Stomach (tissue), 9 donors: ENCODE measurements around the gene MRPL53. TPM values are rescaled to one million over a fixed set of nuclear protein-coding genes. Genes with fewer than 3 reads are reported as not detected.

ENCODE experiments used
- DNase-seq, 2 donors: peaks; one replicate each; pipeline versions ENCODE4 v3.0.0 to v3.0.0-alpha.2; 2013 to 2019
- H3K27ac ChIP-seq, 5 donors: fragments of 200-600 bp in 4 of 5; sonication (generic) in 4 of 5; one replicate each; pipeline ENCODE4 v1.5.1; 2013 to 2019; ENCODE audit warnings: mild to moderate bottlenecking in 1 of 5, moderate library complexity in 1 of 5
- H3K27me3 ChIP-seq, 3 donors: fragments of 200-600 bp; sonication (generic); one replicate each; pipeline ENCODE4 v1.5.1; 2017 to 2019; ENCODE audit warnings: mixed run types in 1 of 3
- H3K36me3 ChIP-seq, 4 donors: fragments of 200-600 bp; sonication (generic); 1 replicate in 3 of 4; 2 replicates in 1 of 4; pipeline ENCODE4 v1.5.1; 2016 to 2019
- H3K4me1 ChIP-seq, 4 donors: fragments of 200-600 bp; sonication (generic); one replicate each; pipeline ENCODE4 v1.5.1; 2016 to 2019
- H3K4me3 ChIP-seq, 4 donors: fragments of 200-600 bp; sonication (generic) in 3 of 4; one replicate each; pipeline ENCODE4 v1.5.1; 2016 to 2019; ENCODE audit warnings: mild to moderate bottlenecking in 1 of 4
- H3K9me3 ChIP-seq, 4 donors: fragments of 200-600 bp; sonication (generic); one replicate each; pipeline ENCODE4 v1.5.1; 2016 to 2019
- EP300 ChIP-seq: sonication (generic); formaldehyde crosslinking; IDR thresholded peaks from one replicate; pipeline ENCODE4 v1.6.1; 2017; ENCODE audit warnings: antibody characterized with exemption
- POLR2A ChIP-seq, 4 donors: fragments of 450-650 bp; IDR thresholded peaks; one replicate each; pipeline ENCODE4 v1.6.1; 2016; ENCODE audit warnings: antibody characterized with exemption in 4 of 4, control low read depth in 2 of 4, mild to moderate bottlenecking in 1 of 4, moderate library complexity in 1 of 4
- POLR2AphosphoS5 ChIP-seq, 3 donors: sonication (generic); formaldehyde crosslinking; IDR thresholded peaks; one replicate each; pipeline ENCODE4 v1.6.1; 2016; ENCODE audit warnings: antibody characterized with exemption in 3 of 3
- WGBS, 5 donors: extraction: QIAGEN DNeasy Blood & Tissue Kit in 3 of 5; methylation state at CpG; one replicate each; pipeline versions ENCODE4 v1.1.5 to v1.1.7; 2013 to 2018; 5-methylcytosine and 5-hydroxymethylcytosine counted together
- intact Hi-C: fragments of 100-400 bp; cut with DNase I; formaldehyde crosslinking; loops from one replicate; pipeline ENCODE4 v1.15.1; 2023; ENCODE audit warnings: low total_unique reads
- polyA plus RNA-seq, 3 donors: library from polyadenylated mRNA; stranded (reverse); fragments of 200-250 nt; gene quantifications; one replicate each; pipeline ENCODE4 v1.2.3, GENCODE V29; 2013
- total RNA-seq, 5 donors: library from RNA; depleted of rRNA; stranded (reverse); fragments of >200 nt; gene quantifications; one replicate each; pipeline versions ENCODE4 v1.1.0 to v1.2.3, GENCODE V29; 2014 to 2016
- TF ChIP-seq, protein P1 (sequence below), 7 experiments: fragments of 450-650 bp in 4 of 7; fragments of 200-600 bp in 3 of 7; sonication (generic) in 3 of 7; IDR thresholded peaks; one replicate each; pipeline ENCODE4 v1.5.1; 2016 to 2019; ENCODE audit warnings: antibody characterized with exemption in 7 of 7, control low read depth in 2 of 7, mild to moderate bottlenecking in 1 of 7
- donor health status: healthy with polysubstance abuse.
- donor health status: Bipolar disorder and iron deficiency.
- donor health status: healthy.

MRPL53 gene
- total and polyA plus RNA-seq, 8 donors: 4.6 to 335 (median 81.3) TPM

DNA sequence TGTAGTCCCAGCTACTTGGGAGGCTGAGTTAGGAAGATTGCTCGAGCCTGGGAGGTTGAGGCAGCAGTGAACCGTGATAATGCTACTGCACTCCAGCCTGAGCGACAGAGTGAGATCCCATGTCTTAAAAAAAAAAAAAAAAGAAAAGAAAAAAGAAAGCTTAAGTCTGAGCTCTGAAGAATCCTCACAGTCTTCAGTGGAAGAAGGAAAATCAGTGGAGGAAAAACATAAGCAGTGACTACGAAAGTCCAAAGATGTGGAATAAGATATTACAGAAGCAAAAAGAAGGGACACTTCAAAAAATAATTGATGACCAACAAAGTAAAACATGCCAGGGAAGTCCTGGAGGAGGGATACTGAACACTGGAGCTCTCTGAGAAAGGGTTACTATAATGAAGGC, 37.8 kb upstream of the MRPL53 start:
- TF ChIP-seq EP300 (no peak), POLR2A (IDR thresholded peaks at IDR 0.05) (no peak), POLR2AphosphoS5 (IDR thresholded peaks at IDR 0.05) (no peak)
- TF ChIP-seq, protein P1, sequence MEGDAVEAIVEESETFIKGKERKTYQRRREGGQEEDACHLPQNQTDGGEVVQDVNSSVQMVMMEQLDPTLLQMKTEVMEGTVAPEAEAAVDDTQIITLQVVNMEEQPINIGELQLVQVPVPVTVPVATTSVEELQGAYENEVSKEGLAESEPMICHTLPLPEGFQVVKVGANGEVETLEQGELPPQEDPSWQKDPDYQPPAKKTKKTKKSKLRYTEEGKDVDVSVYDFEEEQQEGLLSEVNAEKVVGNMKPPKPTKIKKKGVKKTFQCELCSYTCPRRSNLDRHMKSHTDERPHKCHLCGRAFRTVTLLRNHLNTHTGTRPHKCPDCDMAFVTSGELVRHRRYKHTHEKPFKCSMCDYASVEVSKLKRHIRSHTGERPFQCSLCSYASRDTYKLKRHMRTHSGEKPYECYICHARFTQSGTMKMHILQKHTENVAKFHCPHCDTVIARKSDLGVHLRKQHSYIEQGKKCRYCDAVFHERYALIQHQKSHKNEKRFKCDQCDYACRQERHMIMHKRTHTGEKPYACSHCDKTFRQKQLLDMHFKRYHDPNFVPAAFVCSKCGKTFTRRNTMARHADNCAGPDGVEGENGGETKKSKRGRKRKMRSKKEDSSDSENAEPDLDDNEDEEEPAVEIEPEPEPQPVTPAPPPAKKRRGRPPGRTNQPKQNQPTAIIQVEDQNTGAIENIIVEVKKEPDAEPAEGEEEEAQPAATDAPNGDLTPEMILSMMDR (IDR thresholded peaks at IDR 0.05): no peak
- Histone ChIP-seq H3K27ac (no peak overlapping the region), H3K27me3 (peaks cover 27 to 65% (median 46%) of the 10 kb centered on the region in 3 donors), H3K9me3 (no peaks in the 10 kb centered on the region), H3K4me3 (no peak overlapping the region), H3K4me1 (peaks cover 43 to 52% (median 48%) of the 10 kb centered on the region in 4 donors), H3K36me3 (peaks cover 3 to 12% (median 9%) of the 10 kb centered on the region in 4 donors)
- DNase-seq: no peak
- intact Hi-C loops: no loop called here
- WGBS, 5 donors: 67 to 87% (median 81%) methylated on average over 4 of the region's 4 CpGs

DNA sequence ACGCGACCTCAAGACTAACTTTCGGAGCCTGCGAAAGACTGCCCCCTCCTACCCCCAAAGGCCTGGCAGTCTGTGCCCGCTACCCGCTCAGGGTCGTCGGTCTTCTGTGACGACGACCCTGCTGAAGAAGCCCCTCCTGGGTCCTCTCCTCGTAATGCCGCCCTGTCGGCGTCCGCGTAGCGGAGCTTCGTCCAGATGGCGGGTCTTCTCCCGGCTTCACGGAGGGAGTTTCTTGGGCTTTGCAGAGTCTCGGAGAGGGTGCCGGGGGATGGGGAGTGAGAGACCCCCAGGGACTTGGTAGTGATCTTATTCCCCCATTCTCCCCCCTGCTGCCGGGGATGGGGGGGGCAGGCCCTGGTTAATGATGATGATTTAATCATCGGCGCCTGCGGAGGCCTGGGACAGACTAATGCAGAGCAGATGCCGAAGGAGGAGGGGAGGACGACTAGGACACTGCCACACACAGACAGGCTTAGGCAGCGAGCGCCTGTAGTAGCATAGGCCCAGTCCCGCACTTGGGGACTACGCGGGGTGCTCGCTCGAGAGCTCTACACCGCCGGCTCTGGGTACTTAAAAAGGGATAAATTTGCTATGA, 35.5 kb upstream of the MRPL53 start:
- Histone ChIP-seq H3K4me1 (peaks cover 43 to 52% (median 49%) of the 10 kb centered on the region in 4 donors), H3K36me3 (peaks cover 6 to 22% (median 17%) of the 10 kb centered on the region in 4 donors), H3K27ac (peak overlapping the region; percentile 95 to 99 (median 98)), H3K9me3 (no peaks in the 10 kb centered on the region), H3K27me3 (peaks cover 5 to 54% (median 24%) of the 10 kb centered on the region in 3 donors), H3K4me3 (peak overlapping the region; percentile 67 to 77 (median 70))
- peak in 1 of 2 donors; percentile 74 for DNase-seq
- WGBS, 5 donors: 10 to 20% (median 12%) methylated on average over 27 to 38 of the region's 38 CpGs
- TF ChIP-seq POLR2A (IDR thresholded peaks at IDR 0.05) (no peak), EP300 (no peak), POLR2AphosphoS5 (IDR thresholded peaks at IDR 0.05) (no peak)
- TF ChIP-seq, protein P1 (IDR thresholded peaks at IDR 0.05): no peak
- intact Hi-C loops: no loop called here

DNA sequence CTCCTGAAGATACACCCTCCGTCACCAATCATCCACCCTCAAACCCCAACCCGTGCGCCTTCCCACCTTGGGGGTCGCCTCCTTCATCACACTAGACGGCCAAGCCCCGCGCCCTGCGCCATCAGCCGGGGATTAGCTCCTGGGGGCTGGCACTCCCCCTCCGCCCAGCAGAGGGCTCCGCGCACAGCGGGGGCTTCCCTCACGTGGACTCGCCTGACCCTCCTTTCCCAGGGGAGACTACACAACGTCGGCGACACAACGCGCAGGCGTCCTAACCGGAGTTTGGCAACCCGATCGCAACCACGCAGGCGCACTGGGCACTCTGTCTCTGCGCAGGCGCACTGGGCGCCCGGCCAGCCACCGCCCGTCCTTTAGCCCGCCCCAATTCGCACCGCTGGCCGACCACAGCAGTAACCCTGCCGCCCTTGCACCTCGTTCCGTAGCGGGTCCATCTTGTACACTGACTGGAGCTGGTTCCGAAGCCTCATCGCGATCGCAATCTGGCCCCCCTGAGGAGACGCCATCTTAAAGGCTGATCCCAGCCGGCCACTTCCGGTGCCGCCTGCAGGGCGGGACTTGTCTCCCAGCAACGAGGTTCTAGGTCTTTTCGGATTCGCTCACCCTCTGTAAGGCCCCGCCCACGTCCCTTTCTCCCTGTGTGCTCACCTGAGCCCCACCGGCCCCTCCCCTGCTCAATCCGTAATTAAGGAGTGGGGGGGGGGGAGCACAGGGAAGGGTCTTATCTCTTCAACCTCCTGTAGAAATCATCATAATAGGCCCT, 34.9 kb upstream of the MRPL53 start, which contains the start of gene PCGF1:
Gene PCGF1 (minus strand): TSS at position 551 of the 781 bp plus-strand sequence. CDS start 27 bp downstream, at position 524.
- Histone ChIP-seq H3K9me3 (no peaks in the 10 kb centered on the region), H3K27ac (peak within 1 kb of the TSS; percentile 95 to 99 (median 98)), H3K4me3 (peak within 1 kb of the TSS; percentile 67 to 77 (median 70)), H3K4me1 (peaks cover 47 to 56% (median 55%) of the 10 kb centered on the region in 4 donors), H3K36me3 (peaks cover 6 to 22% (median 17%) of the 10 kb centered on the region in 4 donors), H3K27me3 (peaks cover 0 to 54% (median 17%) of the 10 kb centered on the region in 3 donors)
- peak; percentile 100 for DNase-seq
- intact Hi-C loops: no loop called here
- TF ChIP-seq, protein P1 (IDR thresholded peaks at IDR 0.05): peak in 2 of 7 experiments; percentile 12 to 31
- no peak for TF ChIP-seq EP300
- no peak for TF ChIP-seq POLR2A (IDR thresholded peaks at IDR 0.05)
- TF ChIP-seq POLR2AphosphoS5 (IDR thresholded peaks at IDR 0.05): peak in 2 of 3 donors; percentile 32 to 82
- WGBS, 5 donors: 0 to 1% (median 1%) methylated on average over 53 to 56 of the region's 56 CpGs
